Upper lobe of right lung (tissue), 1 donor: ENCODE measurements around the gene SOX10. TPM values are rescaled to one million over a fixed set of nuclear protein-coding genes. Genes with fewer than 3 reads are reported as not detected.
"Not testable (repeated sequence)": the region's sequence is repeated elsewhere in the genome, so short reads cannot be mapped to it uniquely, and the experiment has no call there.

ENCODE experiments used
- ATAC-seq: fragments of 200-7000 bp; cut with Tn5 transposase; one replicate; pipeline ENCODE4 v1.9.1; 2020; ENCODE audit warnings: mild to moderate bottlenecking, moderate library complexity
- DNase-seq: peaks from one replicate; pipeline ENCODE4 v3.0.0-alpha.2; 2020
- H3K27ac ChIP-seq: fragments of 200-600 bp; one replicate; pipeline ENCODE4 v1.8.0; 2022
- H3K27me3 ChIP-seq: fragments of 200-600 bp; one replicate; pipeline ENCODE4 v1.8.0; 2022; ENCODE audit warnings: mild to moderate bottlenecking
- H3K36me3 ChIP-seq: fragments of 200-600 bp; one replicate; pipeline ENCODE4 v1.8.0; 2022
- H3K4me1 ChIP-seq: fragments of 200-600 bp; one replicate; pipeline ENCODE4 v1.8.0; 2022
- H3K4me3 ChIP-seq: fragments of 200-600 bp; one replicate; pipeline ENCODE4 v1.8.0; 2022; ENCODE audit warnings: mild to moderate bottlenecking
- H3K9me3 ChIP-seq: fragments of 200-600 bp; one replicate; pipeline ENCODE4 v1.8.0; 2022
- CTCF ChIP-seq: fragments of 200-600 bp; IDR thresholded peaks from one replicate; pipeline ENCODE4 v1.8.0; 2022; ENCODE audit warnings: antibody characterized with exemption
- intact Hi-C: fragments of 100-400 bp; cut with DNase I; formaldehyde crosslinking; loops from one replicate; pipeline ENCODE4 v1.11.0; 2022
- total RNA-seq: library from RNA; stranded (reverse); fragmentation: NEBNext Ultra II Directional; extraction: Animal tissue kit (Norgen Biotek cat#: 25700); gene quantifications from one replicate; pipeline ENCODE4 v1.2.1, GENCODE V29; 2021
- donor health status: DM: no; HTN: yes; CAD: no; lungs with severe emphysema.

The SOX10 gene
- total RNA-seq, 1 donor from 2014 or later, result not detected

GRCh38 chr22:37954686-37955085 is 29.7 kb downstream of the SOX10 start:
- Histone ChIP-seq H3K9me3 (no peaks in the 10 kb centered on the region), H3K4me3 (peak overlapping the region; percentile 96), H3K27me3 (no peaks in the 10 kb centered on the region), H3K36me3 (peaks cover 32% of the 10 kb centered on the region), H3K27ac (no peak overlapping the region), H3K4me1 (peaks cover 15% of the 10 kb centered on the region)
- intact Hi-C loops, result no loop called here
- DNase-seq (no peak), ATAC-seq (no peak)
- TF ChIP-seq CTCF, result no peak

GRCh38 chr22:37953437-37954179 is 30.7 kb downstream of the SOX10 start, which contains the start of the genes C22orf23 and POLR2F:
Gene C22orf23, minus strand, starts transcription at chr22:37953601. Its CDS starts 452 bp downstream, at chr22:37953149.
Gene POLR2F, plus strand, starts transcription at chr22:37953699. Its CDS starts 89 bp downstream, at chr22:37953788.
- peaks cover 15% of the 10 kb centered on the region for H3K4me1 ChIP-seq
- intact Hi-C loops, result no loop called here
- peak; percentile 98 for DNase-seq
- H3K9me3 ChIP-seq, result no peaks in the 10 kb centered on the region
- H3K27ac ChIP-seq, result peak within 1 kb of the TSS; percentile 80
- TF ChIP-seq CTCF, result no peak
- H3K4me3 ChIP-seq, result peak within 1 kb of the TSS; percentile 96
- H3K27me3 ChIP-seq, result no peaks in the 10 kb centered on the region
- ATAC-seq, result peak; percentile 98
- H3K36me3 ChIP-seq, result peaks cover 21% of the 10 kb centered on the region

- intact Hi-C loops, result no loop called here
- no peak for TF ChIP-seq CTCF
- Histone ChIP-seq H3K36me3 (peaks cover 16% of the 10 kb centered on the region), H3K27me3 (no peaks in the 10 kb centered on the region), H3K9me3 (no peaks in the 10 kb centered on the region), H3K27ac (peak overlapping the region; percentile 80), H3K4me3 (peak overlapping the region; percentile 96), H3K4me1 (peaks cover 15% of the 10 kb centered on the region)
- no peak for ATAC-seq
- DNase-seq, result no peak
These were observed 31.3 kb downstream of the SOX10 start for GRCh38 chr22:37953062-37953436.

- ATAC-seq, H3K9me3 ChIP-seq, H3K27ac ChIP-seq, intact Hi-C loops, DNase-seq, H3K27me3 ChIP-seq: not testable (repeated sequence)
- H3K4me3 ChIP-seq, result peak overlapping the region; percentile 96
- peaks cover 12% of the 10 kb centered on the region for H3K36me3 ChIP-seq
- H3K4me1 ChIP-seq, result peaks cover 15% of the 10 kb centered on the region
These were observed 31.7 kb downstream of the SOX10 start for GRCh38 chr22:37952629-37953028.

- DNase-seq, result no peak
- Histone ChIP-seq H3K9me3 (no peaks in the 10 kb centered on the region), H3K27me3 (no peaks in the 10 kb centered on the region), H3K4me1 (peaks cover 15% of the 10 kb centered on the region), H3K36me3 (no peaks in the 10 kb centered on the region), H3K27ac (no peak overlapping the region), H3K4me3 (no peak overlapping the region)
- ATAC-seq, result no peak
- no peak for TF ChIP-seq CTCF
- intact Hi-C loops, result no loop called here
These were observed 33.0 kb downstream of the SOX10 start for GRCh38 chr22:37951305-37951704.

- H3K9me3 ChIP-seq, ATAC-seq, intact Hi-C loops, H3K4me1 ChIP-seq, DNase-seq, H3K36me3 ChIP-seq, H3K27ac ChIP-seq, H3K4me3 ChIP-seq, H3K27me3 ChIP-seq: not testable (repeated sequence)
These were observed 37.1 kb downstream of the SOX10 start for GRCh38 chr22:37947142-37947795.

- H3K4me1 ChIP-seq, H3K9me3 ChIP-seq, ATAC-seq, intact Hi-C loops, H3K27ac ChIP-seq, DNase-seq, H3K4me3 ChIP-seq, H3K27me3 ChIP-seq: not testable (repeated sequence)
- H3K36me3 ChIP-seq, result peaks cover 20% of the 10 kb centered on the region
These were observed 39.9 kb downstream of the SOX10 start for GRCh38 chr22:37944423-37944822.
